MM.1S (cell line): ENCODE results near the gene GTPBP4.
"Not testable (repeated sequence)": the region's sequence is repeated elsewhere in the genome, so short reads cannot be mapped to it uniquely, and the experiment has no call there.

Experiments used
- CTCF ChIP-seq: fragments of 300-600 bp; sonication (generic); IDR thresholded peaks from 2 replicates; pipeline ENCODE4 v1.5.1; 2016; ENCODE audit warnings: antibody characterized with exemption, low read length, mixed read lengths
- EZH2 ChIP-seq: fragments of 300-600 bp; sonication (generic); optimal IDR thresholded peaks from 2 replicates; pipeline ENCODE3; 2017; ENCODE audit warnings: low read depth, mild to moderate bottlenecking, antibody characterized with exemption, low read length, mixed read lengths

GRCh38 chr10:1009947-1010346, 21.7 kb downstream of the GTPBP4 start:
- not testable (repeated sequence) for TF ChIP-seq CTCF, EZH2
